Mesothelial cell of epicardium (in vitro differentiated cells): ENCODE measurements around the gene HTR3C. TPM values are rescaled to one million over a fixed set of nuclear protein-coding genes. Genes with fewer than 3 reads are reported as not detected.

Experiments
- DNase-seq, 2 experiments: peaks; one replicate each; pipeline ENCODE4 v3.0.0; 2021; ENCODE audit warnings: low spot score in 2 of 2; ENCODE audit not compliant: unreplicated experiment in 2 of 2
- H3K27ac Mint-ChIP-seq: 2 replicates; pipeline ENCODE4 v1.8.0; 2021; ENCODE audit warnings: mixed read lengths
- H3K27me3 Mint-ChIP-seq: 2 replicates; pipeline ENCODE4 v1.8.0; 2021; ENCODE audit warnings: low read depth, mixed read lengths
- H3K36me3 Mint-ChIP-seq: 2 replicates; pipeline ENCODE4 v1.8.0; 2021; ENCODE audit warnings: mixed read lengths
- H3K4me1 Mint-ChIP-seq: 2 replicates; pipeline ENCODE4 v1.8.0; 2021; ENCODE audit warnings: mixed read lengths
- H3K4me3 Mint-ChIP-seq: 2 replicates; pipeline ENCODE4 v1.8.0; 2021; ENCODE audit warnings: mild to moderate bottlenecking, moderate library complexity, mixed read lengths
- H3K9me3 Mint-ChIP-seq: 2 replicates; pipeline ENCODE4 v1.8.0; 2021; ENCODE audit warnings: mixed read lengths
- CTCF ChIP-seq: fragments of 200-600 bp; sonication (generic); IDR thresholded peaks from one replicate; pipeline ENCODE4 v1.5.0; 2021; ENCODE audit warnings: antibody characterized with exemption; ENCODE audit not compliant: unreplicated experiment
- total RNA-seq: library from RNA; stranded (reverse); gene quantifications from 3 replicates; pipeline ENCODE4 v1.2.1, GENCODE V29; 2021

Gene HTR3C
- total RNA-seq, 1 donor from 2014 or later: not detected

GRCh38 chr3:184008161-184008560 lies 44.7 kb upstream of the HTR3C start:
- Mint-ChIP-seq H3K9me3 (peaks cover 11% of the 10 kb centered on the region), H3K27ac (peak overlapping the region; percentile 1), H3K36me3 (peaks cover 29% of the 10 kb centered on the region), H3K4me3 (no peak overlapping the region), H3K4me1 (peaks cover 23% of the 10 kb centered on the region), H3K27me3 (no peaks in the 10 kb centered on the region)
- DNase-seq: no peak
- TF ChIP-seq CTCF: no peak

DNA sequence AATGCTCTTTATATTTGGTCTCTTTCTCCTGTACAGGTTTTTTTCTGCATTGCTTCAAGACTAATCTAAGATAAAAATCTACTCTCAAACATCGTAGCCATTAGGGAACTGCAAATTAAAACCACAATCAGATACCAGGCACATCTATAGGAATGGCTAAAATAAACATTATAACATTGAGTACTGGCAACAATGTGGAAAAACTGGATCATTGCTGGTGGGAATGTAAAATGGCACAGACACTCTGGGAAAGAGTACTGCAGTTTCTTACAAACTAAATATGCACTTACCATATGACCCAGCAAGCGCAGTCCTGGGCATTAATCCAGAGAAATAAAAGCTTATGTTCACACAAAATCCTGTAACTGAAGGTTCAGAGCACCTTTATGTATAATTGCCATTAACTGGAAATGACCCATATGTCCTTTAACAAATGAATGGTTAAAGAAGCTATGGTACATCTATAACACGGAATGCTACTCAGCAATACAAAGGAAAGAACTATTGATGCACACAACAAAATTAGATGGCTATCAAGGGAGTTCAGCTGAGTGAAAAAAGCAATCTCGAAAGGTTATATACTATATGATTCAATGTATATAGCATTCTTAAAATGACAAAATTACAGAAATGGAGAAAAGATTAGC lies 41.5 kb upstream of the HTR3C start:
- no peak overlapping the region for H3K4me3 Mint-ChIP-seq

GRCh38 chr3:184011937-184012889 lies 40.6 kb upstream of the HTR3C start:
- Mint-ChIP-seq H3K27me3 (no peaks in the 10 kb centered on the region), H3K9me3 (peaks cover 11% of the 10 kb centered on the region), H3K4me1 (peaks cover 27% of the 10 kb centered on the region), H3K4me3 (no peak overlapping the region), H3K36me3 (peaks cover 33% of the 10 kb centered on the region), H3K27ac (no peak overlapping the region)
- DNase-seq: no peak
- no peak for TF ChIP-seq CTCF

More for the DNA sequence above, 41.5 kb upstream of the HTR3C start:
- peaks cover 33% of the 10 kb centered on the region for H3K36me3 Mint-ChIP-seq
- no peak overlapping the region for H3K27ac Mint-ChIP-seq
- DNase-seq: no peak
- H3K4me1 Mint-ChIP-seq: peaks cover 25% of the 10 kb centered on the region
- H3K9me3 Mint-ChIP-seq: peaks cover 11% of the 10 kb centered on the region
- no peak for TF ChIP-seq CTCF
- no peaks in the 10 kb centered on the region for H3K27me3 Mint-ChIP-seq

DNA sequence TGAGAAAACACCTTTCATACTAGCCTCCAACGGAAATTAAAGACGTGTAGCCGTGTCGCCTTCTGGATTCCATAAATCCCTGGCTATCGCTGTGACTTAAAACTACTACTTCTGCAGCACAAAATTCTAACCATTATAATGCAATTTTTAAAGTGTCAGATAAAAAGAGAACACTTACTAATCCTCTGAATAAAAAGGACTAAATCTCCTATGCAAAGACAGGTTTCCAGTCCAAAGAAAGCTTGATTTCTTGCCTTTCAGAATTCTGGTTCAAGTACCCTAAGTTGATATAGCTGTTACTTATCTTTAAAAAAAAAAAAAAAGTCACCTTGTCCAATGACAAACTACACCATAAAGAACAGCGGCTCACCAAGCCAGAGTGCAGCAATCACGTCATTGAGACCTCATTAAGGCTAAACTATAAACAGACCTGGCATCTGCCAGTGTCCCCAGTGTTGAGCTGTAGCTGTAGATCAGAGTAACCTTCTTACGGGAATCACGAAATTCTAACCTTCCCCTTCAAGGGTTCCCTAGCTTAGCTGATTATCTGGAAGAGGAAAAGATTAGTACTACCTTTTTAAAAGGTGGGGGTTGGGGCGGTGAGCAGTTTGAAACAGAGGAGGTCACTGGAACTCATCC lies 37.3 kb upstream of the HTR3C start:
- peak overlapping the region; percentile 28 for H3K27ac Mint-ChIP-seq
- peaks cover 11% of the 10 kb centered on the region for H3K9me3 Mint-ChIP-seq
- H3K4me1 Mint-ChIP-seq: peaks cover 33% of the 10 kb centered on the region
- peak overlapping the region; percentile 100 for H3K4me3 Mint-ChIP-seq
- H3K36me3 Mint-ChIP-seq: peaks cover 28% of the 10 kb centered on the region
- H3K27me3 Mint-ChIP-seq: no peaks in the 10 kb centered on the region
- no peak for TF ChIP-seq CTCF
- DNase-seq: no peak

DNA sequence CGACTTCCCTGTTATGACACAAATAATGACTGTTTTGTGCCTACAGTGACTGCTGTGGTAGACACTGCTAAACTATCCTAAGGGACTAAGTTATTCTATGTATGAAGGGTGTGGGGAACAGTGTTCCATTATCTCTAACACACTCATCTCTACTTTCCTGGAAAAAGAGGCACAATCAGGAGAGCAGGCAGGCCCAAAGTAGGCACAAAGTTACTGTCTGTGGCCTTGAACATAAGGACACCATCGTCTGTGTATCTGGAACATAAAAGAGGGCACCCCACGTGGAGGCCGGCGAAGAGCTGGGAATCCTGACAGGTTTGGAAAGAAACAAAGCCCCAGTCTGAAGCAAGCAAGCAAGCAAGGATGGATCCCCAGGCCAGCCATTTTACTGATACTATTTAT lies 36.7 kb upstream of the HTR3C start:
- peak overlapping the region; percentile 100 for H3K4me3 Mint-ChIP-seq
- H3K36me3 Mint-ChIP-seq: peaks cover 21% of the 10 kb centered on the region
- peak overlapping the region; percentile 25 for H3K27ac Mint-ChIP-seq
- no peak for DNase-seq
- H3K27me3 Mint-ChIP-seq: peaks cover 2% of the 10 kb centered on the region
- peaks cover 11% of the 10 kb centered on the region for H3K9me3 Mint-ChIP-seq
- TF ChIP-seq CTCF: no peak
- peaks cover 33% of the 10 kb centered on the region for H3K4me1 Mint-ChIP-seq
